Breast epithelium (tissue), 3 donors: ENCODE data around the gene ABTB2.

ENCODE experiments used
- POLR2A ChIP-seq: fragments of 450-650 bp; IDR thresholded peaks from one replicate; pipeline ENCODE4 v1.6.1; 2016; ENCODE audit warnings: antibody characterized with exemption, mild to moderate bottlenecking, moderate library complexity
- POLR2AphosphoS5 ChIP-seq, 3 donors: sonication (generic); formaldehyde crosslinking; IDR thresholded peaks; one replicate each; pipeline ENCODE4 v1.6.1; 2017; ENCODE audit warnings: antibody characterized with exemption in 3 of 3
- TF ChIP-seq, protein P1 (sequence below), 3 donors: fragments of 450-650 bp; IDR thresholded peaks; one replicate each; pipeline ENCODE4 v1.5.1; 2016 to 2017; ENCODE audit warnings: antibody characterized with exemption in 3 of 3, mild to moderate bottlenecking in 3 of 3, moderate library complexity in 3 of 3

DNA sequence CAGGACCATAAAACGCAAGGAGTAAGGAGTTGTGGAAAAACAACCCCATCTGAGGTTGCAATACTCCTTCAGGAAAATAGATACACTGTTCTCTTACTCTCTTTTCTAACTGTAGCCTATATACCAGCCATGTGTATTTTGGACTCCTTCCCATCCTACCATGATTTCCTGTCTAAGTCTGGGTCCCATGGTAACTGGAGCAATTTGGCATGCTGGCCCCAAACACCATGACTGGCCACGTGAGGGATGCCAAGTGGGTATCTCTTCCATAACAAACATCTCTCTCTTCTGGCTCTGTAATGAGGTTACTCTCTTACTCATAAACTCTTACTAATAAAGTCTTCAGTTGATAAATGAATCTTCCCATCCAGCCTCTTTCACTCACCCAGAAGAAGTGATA is 26.5 kb downstream of the ABTB2 start:
- TF ChIP-seq, protein P1, sequence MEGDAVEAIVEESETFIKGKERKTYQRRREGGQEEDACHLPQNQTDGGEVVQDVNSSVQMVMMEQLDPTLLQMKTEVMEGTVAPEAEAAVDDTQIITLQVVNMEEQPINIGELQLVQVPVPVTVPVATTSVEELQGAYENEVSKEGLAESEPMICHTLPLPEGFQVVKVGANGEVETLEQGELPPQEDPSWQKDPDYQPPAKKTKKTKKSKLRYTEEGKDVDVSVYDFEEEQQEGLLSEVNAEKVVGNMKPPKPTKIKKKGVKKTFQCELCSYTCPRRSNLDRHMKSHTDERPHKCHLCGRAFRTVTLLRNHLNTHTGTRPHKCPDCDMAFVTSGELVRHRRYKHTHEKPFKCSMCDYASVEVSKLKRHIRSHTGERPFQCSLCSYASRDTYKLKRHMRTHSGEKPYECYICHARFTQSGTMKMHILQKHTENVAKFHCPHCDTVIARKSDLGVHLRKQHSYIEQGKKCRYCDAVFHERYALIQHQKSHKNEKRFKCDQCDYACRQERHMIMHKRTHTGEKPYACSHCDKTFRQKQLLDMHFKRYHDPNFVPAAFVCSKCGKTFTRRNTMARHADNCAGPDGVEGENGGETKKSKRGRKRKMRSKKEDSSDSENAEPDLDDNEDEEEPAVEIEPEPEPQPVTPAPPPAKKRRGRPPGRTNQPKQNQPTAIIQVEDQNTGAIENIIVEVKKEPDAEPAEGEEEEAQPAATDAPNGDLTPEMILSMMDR (IDR thresholded peaks at IDR 0.05) = no peak
- TF ChIP-seq POLR2A (no peak), POLR2AphosphoS5 (IDR thresholded peaks at IDR 0.05) (no peak)
